Measurements from ENCODE around the gene STX2.

Gene STX2

GRCh38 chr12:130803702-130804101 is 35.3 kb downstream of the STX2 start:
- no peak for DNase-seq (ENCODE audit: low read depth)
- no peak overlapping the region for H3K4me3 ChIP-seq (ENCODE audit: low read depth, low read length)
- TF ChIP-seq CTCF (IDR thresholded peaks at IDR 0.05; ENCODE audit: control insufficient read depth, extremely low read depth, insufficient read depth) = no peak

DNA sequence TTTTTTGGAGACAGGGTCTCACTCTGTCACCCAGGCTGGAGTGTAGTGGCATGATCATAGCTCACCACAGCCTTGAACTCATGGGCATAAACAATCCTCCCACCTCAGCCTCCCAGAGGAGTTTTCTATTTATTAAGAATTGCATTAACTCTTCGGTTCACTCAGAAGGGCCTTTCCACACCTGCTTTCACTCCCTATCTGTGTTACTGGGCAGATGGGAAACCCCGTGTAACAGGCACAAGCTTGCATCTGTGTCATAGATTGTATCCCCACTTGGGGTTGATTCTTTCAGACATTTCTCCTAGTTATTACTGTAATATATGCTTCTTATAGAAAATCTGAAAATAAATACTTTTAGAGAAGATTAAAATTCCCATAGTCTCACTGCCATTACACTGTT is 38.7 kb downstream of the STX2 start:
- DNase-seq (ENCODE audit: low read depth) = no peak
- no peak for TF ChIP-seq CTCF (IDR thresholded peaks at IDR 0.05; ENCODE audit: control insufficient read depth, extremely low read depth, insufficient read depth)
- no peak overlapping the region for H3K4me3 ChIP-seq (ENCODE audit: low read depth, low read length)

GRCh38 chr12:130799051-130799450 is 40.0 kb downstream of the STX2 start:
- TF ChIP-seq CTCF (IDR thresholded peaks at IDR 0.05; ENCODE audit: control insufficient read depth, extremely low read depth, insufficient read depth) = no peak
- DNase-seq (ENCODE audit: low read depth) = no peak
- H3K4me3 ChIP-seq (ENCODE audit: low read depth, low read length) = no peak overlapping the region

DNA sequence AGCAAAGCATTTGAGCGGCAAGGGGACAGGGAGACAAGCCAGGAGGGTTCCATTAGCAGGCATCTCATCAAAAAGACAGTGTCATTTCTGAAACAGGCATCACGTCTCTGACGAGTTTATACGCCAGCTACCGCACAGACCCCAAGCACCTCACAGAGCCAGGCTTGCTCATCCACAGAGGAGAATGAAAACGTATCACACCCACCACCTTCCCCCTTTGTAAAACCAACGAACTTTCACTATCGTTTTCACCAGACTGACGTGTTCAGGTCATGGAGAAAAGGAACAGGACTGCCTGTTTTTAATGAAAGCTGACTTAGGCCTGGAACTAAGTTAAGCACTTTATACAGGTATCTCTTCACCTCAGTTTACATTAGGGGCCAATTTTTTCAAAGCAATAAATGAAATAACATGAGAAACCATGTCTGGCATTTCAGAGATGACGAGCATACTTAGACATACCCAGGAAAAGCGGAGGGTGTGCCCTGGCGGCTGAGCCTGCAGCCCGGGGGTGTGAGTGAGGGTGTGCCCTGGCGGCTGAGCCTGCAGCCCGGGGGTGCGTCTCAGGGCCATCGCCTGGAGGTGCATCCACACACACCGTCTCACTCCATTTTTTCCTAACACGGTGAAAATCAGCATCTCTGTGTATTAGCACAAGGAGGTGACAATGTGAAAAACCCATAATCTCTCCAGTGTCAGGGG is 41.9 kb downstream of the STX2 start:
- DNase-seq (ENCODE audit: low read depth) = no peak
- TF ChIP-seq CTCF (IDR thresholded peaks at IDR 0.05; ENCODE audit: control insufficient read depth, extremely low read depth, insufficient read depth) = no peak
- no peak overlapping the region for H3K4me3 ChIP-seq (ENCODE audit: low read depth, low read length)

DNA sequence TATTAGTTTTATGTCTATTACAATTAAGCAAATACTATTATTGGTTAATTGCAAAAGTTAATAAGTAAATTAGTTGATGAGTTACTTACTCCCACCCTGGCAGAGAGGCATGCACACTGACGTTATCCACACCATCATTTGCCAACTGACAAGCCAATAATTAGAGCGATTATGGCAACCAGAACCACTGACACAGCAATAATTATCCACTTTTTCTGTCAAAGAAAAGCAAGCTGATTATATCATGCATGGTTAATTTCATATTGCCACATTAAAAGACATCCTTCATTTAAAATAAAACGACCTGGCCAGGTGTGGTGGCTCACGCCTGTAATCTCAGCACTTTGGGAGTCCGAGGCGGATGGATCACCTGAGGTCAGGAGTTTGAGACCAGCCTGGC is 43.1 kb downstream of the STX2 start:
- no peak for DNase-seq (ENCODE audit: low read depth)
- no peak for TF ChIP-seq CTCF (IDR thresholded peaks at IDR 0.05; ENCODE audit: control insufficient read depth, extremely low read depth, insufficient read depth)
- H3K4me3 ChIP-seq (ENCODE audit: low read depth, low read length) = no peak overlapping the region

DNA sequence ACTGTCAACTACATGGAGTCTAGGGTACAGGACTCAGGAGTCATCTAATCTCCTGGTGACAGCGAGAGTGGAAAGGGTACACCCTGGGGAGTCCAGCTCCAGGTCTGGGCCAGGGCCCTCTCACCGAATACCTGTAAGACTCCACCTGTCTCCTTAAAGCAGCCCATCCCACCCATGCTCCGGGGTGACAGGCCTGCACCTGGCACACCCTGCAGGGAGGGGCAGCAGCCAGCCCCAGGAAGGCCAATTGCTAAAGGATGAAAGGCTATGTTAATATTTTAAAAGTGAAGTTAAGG is 45.5 kb downstream of the STX2 start:
- DNase-seq (ENCODE audit: low read depth) = no peak
- TF ChIP-seq CTCF (IDR thresholded peaks at IDR 0.05; ENCODE audit: control insufficient read depth, extremely low read depth, insufficient read depth) = no peak
- no peak overlapping the region for H3K4me3 ChIP-seq (ENCODE audit: low read depth, low read length)

DNA sequence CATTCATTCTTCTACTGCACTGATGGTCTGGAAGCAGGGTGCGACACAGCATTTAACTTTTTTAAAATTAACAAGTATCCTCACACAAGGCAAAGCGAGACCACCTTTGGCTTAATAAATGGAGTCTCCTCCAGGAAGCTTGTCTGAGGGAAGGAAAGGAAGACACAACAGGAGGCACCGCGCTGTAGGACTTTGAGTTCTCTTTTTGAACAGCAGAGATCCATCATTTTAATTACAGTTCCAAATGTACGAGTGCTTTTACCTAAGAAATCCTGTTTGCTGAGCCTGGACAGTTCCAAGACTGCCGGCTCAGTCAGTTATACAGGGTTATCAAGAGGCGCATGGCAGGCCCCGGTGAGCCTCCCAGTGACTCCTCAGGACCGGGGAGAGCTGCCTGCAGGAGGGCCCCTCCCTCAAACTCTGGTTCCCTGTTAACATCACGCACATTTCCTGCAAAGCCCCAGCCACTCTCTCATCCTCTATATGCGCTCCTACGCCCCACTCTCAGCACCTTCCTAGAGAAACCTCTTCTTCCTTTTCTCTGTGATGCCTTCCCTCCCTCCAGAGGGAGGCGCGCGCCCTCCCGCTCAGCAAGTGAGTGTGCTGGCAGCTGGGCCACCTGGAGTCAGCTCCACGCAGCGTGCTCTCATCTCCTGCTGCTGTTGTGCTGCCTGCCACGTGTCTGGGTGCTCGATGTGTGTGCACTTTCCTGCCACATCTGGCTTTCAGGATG is 46.1 kb downstream of the STX2 start:
- no peak overlapping the region for H3K4me3 ChIP-seq (ENCODE audit: low read depth, low read length)
- DNase-seq (ENCODE audit: low read depth) = no peak
- no peak for TF ChIP-seq CTCF (IDR thresholded peaks at IDR 0.05; ENCODE audit: control insufficient read depth, extremely low read depth, insufficient read depth)

Data from LNCaP clone FGC (cell line).